GM23338 (cell line): ENCODE measurements around the gene GPBP1L1.
"Not testable (repeated sequence)": the region's sequence is repeated elsewhere in the genome, so short reads cannot be mapped to it uniquely, and the experiment has no call there.

Experiments
- CTCF ChIP-seq, 2 experiments: fragments of 200-600 bp in 1 of 2; sonication (generic) in 1 of 2; conservative IDR thresholded peaks; 2 replicates each; pipeline versions ENCODE4 v1.5.1 to v1.6.1; 2016 to 2017; ENCODE audit warnings: antibody characterized with exemption in 2 of 2, low read depth in 2 of 2, mild to moderate bottlenecking in 2 of 2, moderate library complexity in 1 of 2
- EZH2 ChIP-seq: fragments of 200-600 bp; sonication (generic); IDR thresholded peaks from one replicate; pipeline ENCODE4 v1.8.0; 2017; ENCODE audit warnings: antibody characterized with exemption, mild to moderate bottlenecking, low read depth; ENCODE audit not compliant: unreplicated experiment
- EZH2phosphoT487 ChIP-seq: fragments of 200-600 bp; sonication (generic); IDR thresholded peaks from one replicate; pipeline ENCODE4 v1.8.1; 2018; ENCODE audit warnings: antibody characterized with exemption; ENCODE audit not compliant: unreplicated experiment
- POLR2AphosphoS5 ChIP-seq: IDR thresholded peaks from 2 replicates; pipeline ENCODE4 v1.6.1; 2016; ENCODE audit warnings: antibody characterized with exemption, low read depth
- REST ChIP-seq: IDR thresholded peaks from one replicate; pipeline ENCODE4 v1.6.1; 2018; ENCODE audit warnings: antibody characterized with exemption; ENCODE audit not compliant: unreplicated experiment

GRCh38 chr1:45726007-45726406 lies 39.7 kb upstream of the GPBP1L1 start:
- TF ChIP-seq POLR2AphosphoS5; EZH2; REST; CTCF (conservative IDR thresholded peaks at IDR 0.05; ENCODE audit: low read depth in 2 of 2); EZH2phosphoT487: not testable (repeated sequence)
